Brain pericyte (primary cell): ENCODE data around the gene STC2.
A peak's percentile ranks its signal among the peaks of the same experiment; 100 is the strongest.
"Not testable (repeated sequence)": the region's sequence is repeated elsewhere in the genome, so short reads cannot be mapped to it uniquely, and the experiment has no call there.

Experiments
- DNase-seq: peaks from one replicate; pipeline ENCODE4 v3.0.0-alpha.2; 2012; ENCODE audit warnings: low read depth, low spot score

STC2 gene

GRCh38 chr5:173294673-173295320, 33.4 kb downstream of the STC2 start:
- no peak for DNase-seq

DNA sequence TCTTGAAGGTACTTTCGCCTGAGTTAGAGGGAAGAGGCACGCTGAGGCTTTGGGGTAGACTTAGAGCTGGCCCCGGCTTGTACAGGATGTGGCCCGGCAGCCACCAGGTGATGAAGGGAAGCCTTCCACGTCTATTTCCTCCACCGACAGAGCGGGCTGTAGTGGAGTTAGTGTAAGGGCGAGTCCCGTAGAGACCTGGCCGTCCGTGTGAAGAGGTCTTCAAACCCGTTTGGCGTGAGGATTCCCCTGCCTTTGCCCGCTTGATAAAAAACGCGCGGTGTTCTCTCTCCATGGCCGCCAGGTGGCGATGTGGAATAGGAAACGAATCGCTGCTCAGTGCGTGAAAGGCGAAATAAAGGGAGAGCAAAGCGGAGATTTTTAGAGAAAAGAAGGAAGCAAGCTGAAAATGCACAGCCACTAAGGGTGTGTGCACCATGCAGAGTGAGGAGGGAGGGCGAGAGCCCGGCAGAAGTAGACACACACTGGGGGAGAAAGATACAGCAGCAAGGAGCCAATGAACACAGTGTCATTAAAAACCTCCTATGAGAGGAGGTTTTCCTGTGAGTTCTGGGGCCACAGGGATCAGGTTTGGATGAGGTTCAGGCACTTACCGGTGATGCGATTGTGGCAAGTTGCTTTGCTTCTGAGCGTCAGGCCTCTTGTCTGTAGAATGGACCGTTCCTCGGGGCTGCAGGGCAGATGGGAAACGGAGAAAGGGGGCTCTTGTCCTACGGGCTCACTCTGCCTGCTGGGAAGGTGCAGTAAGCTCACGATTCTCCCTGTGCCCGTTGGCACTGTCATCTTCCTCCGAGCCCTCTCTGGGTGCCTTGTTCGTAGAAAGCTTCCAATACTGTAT, 34.2 kb downstream of the STC2 start:
- peak; percentile 64 for DNase-seq

DNA sequence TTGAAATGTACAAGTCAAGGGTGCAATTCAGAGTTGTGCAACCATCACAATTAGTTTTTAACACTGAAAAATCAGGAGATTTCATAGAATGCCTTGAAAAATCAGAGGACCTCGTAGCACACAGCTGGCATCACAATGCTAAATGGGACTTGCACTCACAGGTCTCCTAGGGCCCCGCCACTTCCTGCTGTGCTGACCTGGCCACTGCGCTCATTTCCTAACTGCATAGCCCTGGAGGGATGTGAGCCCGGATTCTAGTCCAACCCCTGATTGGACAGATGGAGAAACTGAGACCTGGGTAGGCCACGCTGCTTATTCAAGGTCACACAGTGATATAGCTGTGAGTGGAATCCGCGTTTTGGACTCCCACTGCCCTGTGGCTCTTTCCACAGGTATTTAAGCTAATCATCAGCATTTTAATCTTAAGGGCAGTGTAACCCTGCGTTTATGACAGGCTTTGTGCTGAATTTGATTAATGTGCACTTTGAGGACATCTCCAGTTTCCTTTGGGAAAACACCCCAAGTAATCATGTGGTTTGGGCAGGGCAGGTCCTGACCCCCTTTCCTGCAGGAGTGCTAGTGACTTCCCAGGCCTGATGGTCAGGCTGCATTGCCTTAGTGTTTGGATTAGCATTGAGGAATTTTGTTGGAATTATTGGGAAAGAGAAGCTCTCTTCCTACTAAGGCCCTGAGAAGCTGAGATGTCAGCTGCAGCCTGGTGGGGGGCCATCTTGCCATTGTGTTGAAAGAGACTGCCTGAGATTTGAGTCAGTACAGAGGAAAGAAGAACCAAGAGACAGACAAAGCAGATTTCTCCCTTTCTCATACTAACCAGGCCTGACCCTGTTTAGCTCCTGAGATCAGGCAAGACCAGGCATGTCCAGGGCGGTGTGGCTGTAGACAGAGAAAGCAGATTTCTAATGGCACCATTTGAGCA, 36.2 kb downstream of the STC2 start:
- DNase-seq, result peak; percentile 55

DNA sequence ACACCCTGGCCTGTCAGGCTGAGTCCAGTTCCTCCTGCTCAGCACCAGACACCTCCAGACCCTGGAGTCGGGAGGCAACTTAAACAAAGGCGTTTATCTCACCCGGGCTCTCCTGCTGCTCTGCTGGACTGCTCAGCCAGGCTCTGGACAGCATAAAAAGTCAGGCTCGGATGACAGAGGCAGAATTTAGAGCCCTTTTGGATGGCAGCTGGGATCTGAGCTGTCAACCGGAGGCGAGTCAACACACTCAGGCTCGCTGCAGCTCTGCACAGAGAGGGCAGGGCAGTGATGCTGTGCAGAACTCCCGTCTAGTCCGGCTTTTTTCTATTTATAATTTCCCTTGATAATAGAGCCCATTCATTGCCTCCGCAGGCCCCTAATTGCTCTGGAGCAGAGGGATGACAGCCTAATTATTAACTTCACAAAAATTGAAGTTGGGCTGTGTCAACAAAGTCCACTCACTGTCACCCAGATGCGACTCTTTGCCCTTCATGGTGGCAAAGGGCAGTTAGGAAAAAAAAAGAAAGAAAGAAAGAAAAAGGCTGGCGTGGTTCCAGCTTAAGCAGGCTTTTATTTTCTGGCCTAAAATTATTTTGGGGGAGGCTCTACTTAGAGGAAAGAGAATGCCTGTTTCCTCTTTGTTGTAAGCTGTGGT, 37.6 kb downstream of the STC2 start:
- no peak for DNase-seq

- DNase-seq, result no peak
Observed at GRCh38 chr5:173289372-173289771, 38.8 kb downstream of the STC2 start.

DNA sequence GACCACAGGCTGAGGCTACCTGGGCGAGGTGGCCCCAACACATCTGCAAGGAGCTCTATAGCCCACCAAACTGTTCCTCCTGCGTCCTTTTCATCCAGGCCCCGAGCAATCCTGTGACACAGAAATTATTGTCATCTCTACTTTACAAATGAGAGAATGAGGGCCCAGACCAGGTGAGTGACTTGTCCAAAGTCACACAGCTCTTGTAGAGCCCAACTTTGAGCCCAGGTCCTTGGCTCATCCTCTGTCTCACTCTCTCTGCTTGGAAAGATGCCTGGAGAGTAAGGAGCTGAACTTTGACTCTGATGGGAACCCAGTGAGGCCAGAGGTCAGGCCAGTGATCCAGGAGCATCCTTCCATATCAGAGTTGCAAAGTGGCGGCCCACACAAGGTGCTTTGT, 39.6 kb downstream of the STC2 start:
- no peak for DNase-seq

DNA sequence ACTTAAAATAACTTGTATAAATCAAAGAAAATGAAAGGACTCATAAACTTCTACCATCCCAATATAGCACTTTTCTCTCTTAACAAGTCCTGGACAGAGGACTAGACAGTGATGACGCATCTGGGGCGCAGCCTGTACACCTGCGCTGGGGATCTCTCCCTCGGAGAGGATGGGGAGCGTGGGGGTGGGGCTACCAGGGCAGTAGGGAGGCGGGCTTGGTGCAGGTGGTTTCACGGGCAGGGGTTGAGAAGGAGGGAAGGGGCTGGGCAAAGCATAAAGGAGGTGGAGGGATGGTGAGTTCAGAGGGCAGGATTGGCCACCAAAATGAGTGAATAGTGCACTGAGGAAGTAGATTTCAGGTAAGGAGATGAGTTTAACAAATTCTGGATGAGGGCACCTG, 41.1 kb downstream of the STC2 start:
- no peak for DNase-seq

DNA sequence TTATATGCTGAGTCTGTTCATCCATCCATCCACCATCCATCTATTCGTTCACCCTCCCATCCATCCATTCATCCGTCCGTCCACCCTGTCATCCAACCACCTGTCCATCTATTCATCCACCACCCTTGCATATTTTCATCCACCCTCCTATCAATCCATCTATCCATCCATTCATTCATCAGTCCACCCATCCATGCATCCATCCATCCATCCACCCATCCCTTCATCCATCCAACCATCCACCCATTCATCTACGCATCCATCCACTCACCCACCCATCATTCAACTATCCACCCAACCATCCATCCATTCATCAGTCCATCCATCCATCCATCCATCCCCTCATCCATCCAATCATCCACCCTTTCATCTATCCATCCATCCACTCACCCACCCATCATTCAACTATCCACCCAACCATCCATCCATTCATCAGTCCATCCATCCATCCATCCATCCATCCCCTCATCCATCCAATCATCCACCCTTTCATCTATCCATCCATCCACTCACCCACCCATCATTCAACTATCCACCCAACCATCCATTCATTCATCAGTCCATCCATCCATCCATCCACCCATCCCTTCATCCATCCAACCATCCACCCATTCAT, 43.8 kb downstream of the STC2 start:
- DNase-seq, result not testable (repeated sequence)

GRCh38 chr5:173283318-173284288, 44.6 kb downstream of the STC2 start:
- no peak for DNase-seq

DNA sequence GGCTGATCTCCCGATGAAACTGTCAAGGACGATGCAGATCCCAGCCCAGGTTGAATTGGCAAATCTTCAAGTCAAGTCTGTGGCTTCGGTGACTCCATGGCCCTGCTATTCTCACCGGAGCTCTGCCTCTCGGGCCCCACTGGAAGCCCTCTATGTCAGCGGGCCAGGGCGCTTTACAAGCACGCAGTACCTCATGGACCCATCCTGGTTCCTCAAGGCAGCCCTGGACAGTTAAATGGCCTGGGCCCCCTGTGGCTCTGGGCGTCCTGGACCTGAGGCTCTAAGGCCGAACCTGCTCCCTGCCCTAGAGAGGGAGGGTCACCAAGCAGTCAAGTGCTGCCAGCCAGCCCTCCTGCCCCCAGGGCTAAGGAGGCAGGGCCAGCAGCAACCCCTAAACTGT, 45.3 kb downstream of the STC2 start:
- no peak for DNase-seq

DNA sequence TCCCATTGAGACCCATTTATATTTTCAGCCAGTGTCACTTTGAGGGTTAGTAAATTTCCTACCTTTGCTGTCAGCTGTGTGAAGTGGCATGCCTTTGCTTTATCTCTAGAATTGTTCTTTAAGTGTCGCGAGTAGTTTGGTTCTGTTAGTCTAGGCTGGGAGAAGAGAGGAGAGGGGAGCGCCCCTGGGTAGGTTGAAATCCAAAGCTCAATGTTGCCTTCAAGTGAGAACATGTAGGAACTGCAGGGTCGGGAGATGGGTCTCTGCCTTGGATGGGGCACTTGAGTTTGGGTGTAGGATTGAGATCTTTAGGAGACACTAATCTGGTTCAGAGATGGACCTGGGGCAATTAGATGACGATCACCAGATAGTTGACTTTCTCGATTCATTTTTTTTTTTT, 46.3 kb downstream of the STC2 start:
- no peak for DNase-seq

- no peak for DNase-seq
Observed at GRCh38 chr5:173279166-173279565, 49.0 kb downstream of the STC2 start.

DNA sequence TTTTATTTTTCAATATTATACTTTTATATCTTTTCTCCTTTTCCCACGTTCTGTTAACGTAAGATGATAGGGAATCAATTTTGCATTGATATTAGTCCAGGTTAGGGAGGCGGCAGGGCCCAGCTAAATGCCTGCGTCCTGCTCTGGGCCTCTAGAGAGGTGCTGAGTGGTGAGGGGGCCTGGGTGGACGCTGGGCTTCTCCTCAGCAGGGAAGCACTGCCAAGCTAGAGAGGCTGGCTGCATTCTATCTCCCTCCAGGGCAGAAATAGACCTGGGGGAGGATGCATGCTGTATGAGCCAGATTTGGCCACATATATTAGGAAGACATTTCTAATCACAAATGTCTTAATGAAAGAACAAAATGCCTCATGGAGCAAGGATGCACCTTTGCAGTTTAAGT, 49.6 kb downstream of the STC2 start:
- DNase-seq, result no peak

- DNase-seq, result no peak
Observed at GRCh38 chr5:173278172-173278571, 50.0 kb downstream of the STC2 start.

DNA sequence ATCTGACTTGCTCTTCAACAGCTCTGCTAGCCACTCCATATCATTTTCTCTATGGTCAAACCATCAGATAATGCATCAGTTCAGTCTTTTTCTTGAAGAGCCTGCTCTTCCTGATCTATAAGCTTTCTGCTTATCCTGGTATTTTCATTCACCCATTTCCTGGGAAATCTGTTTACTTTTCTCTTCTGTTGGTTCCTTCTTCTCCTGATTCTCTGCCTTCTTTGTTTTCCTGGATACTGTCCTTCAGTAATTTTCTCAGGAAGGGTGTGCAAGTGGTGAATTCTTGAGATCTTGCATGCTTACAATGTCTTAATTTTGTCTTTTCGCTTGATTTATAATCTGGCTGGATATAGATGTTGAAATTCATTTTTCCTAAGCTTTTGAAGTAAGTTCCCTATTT, 53.4 kb downstream of the STC2 start:
- no peak for DNase-seq

DNA sequence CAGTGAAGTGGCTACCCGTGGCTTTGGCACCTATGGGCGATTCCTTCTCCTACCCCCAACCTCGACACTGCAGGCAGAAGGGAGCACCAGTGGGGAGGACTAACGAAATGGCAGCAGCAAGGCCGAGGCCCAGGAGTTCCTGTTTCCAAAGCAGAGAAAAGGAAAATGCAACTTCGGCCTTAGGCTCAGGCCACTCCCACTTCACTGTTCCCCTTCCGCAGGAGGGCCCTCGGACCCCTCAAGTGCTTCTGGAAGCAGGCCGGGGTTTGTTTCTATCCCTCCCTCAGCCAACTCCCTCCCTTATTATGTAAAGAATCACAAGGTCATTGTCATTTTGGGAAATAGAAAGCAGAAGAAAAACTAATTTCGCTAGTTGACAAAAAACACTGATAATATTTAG, 56.8 kb downstream of the STC2 start:
- DNase-seq, result no peak

GRCh38 chr5:173268750-173269432, 59.3 kb downstream of the STC2 start:
- DNase-seq, result no peak

- no peak for DNase-seq
Observed at GRCh38 chr5:173265433-173265832, 62.8 kb downstream of the STC2 start.
